A673 (cell line): ENCODE results near the gene CD72.
"Not testable (repeated sequence)": the region's sequence is repeated elsewhere in the genome, so short reads cannot be mapped to it uniquely, and the experiment has no call there.

Experiments used
- CTCF ChIP-seq: fragments of 300-800, 200-600 bp; sonication (generic); conservative IDR thresholded peaks from 2 replicates; pipeline ENCODE4 v1.5.1; 2017; ENCODE audit warnings: low read depth, mild to moderate bottlenecking, antibody characterized with exemption, low read length, moderate library complexity, mixed read lengths
- EZH2 ChIP-seq: fragments of 200-600 bp; sonication (generic); IDR thresholded peaks from 2 replicates; pipeline ENCODE4 v1.6.1; 2017; ENCODE audit warnings: borderline replicate concordance, low read depth, mild to moderate bottlenecking, mixed read lengths, antibody characterized with exemption, low read length; ENCODE audit not compliant: poor library complexity, severe bottlenecking

DNA sequence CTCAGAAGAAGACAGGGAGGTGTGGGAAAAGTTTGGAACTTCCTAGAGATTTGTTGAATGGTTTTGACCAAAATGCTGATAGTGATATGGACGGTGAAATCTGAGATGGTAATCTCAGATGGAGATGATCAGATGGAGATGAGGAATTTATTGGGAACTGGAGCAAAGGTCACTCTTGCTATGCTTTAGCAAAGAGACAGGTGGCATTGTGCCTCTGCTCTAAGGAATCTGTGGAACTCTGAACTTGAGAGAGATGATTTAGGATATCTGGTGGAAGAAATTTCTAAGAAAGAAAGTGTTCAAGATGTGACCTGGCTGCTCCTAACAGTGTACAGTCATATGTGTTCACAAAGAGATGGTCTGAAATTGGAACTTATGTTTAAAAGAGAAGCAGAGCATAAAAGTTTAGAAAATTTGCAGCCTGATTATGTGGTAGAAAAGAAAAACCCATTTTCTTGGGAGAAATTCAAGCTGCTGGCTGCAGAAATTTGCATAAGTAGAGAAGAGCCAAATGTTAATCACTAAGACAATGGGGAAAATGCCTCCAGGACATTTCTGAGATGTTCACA, 38.5 kb downstream of the CD72 start:
- TF ChIP-seq CTCF, EZH2: not testable (repeated sequence)
